HepG2 (cell line): Measurements from ENCODE around the gene MIA2. TPM values are rescaled to one million over a fixed set of nuclear protein-coding genes. Genes with fewer than 3 reads are reported as not detected.

Source experiments
- ATAC-seq: fragments of 200-7000 bp; cut with Tn5 transposase; 3 replicates; pipeline ENCODE4 v1.9.1; 2020; ENCODE audit warnings: mild to moderate bottlenecking, moderate library complexity
- BruUV-seq: library from RNA; stranded (reverse); fragments of 400-500 nt; replicated peaks from 2 replicates; lab custom pipeline; 2021; lab: Mats Ljungman, UMichigan
- CTCF ChIA-PET: fragments of 300-600 bp; formaldehyde crosslinking; extraction: SDS; loops from one replicate; lab custom pipeline; 2021; ENCODE audit warnings: low total read pairs, inconsistent platforms, low intra/inter-chr PET ratio; lab: Yijun Ruan, JAX
- POLR2A ChIA-PET: fragments of 350-600 bp; sonication (Branson Sonifier 250); formaldehyde crosslinking; loops from one replicate; lab custom pipeline; 2020; ENCODE audit warnings: antibody characterized with exemption, inconsistent platforms; lab: Yijun Ruan, JAX
- DNase-seq: peaks from one replicate; pipeline ENCODE4 v3.0.0-alpha.2; 2015; ENCODE audit warnings: low spot score
- FAIRE-seq: peaks from 3 replicates; lab custom pipeline; 2011; peaks lifted over from hg19 to GRCh38; lab: Jason Lieb, UNC
- H2AFZ ChIP-seq: one replicate; pipeline ENCODE4 v1.6.1; 2011; ENCODE audit warnings: low read length, inconsistent platforms
- H3K27ac ChIP-seq: fragments of 300-600 bp; 3 replicates; pipeline ENCODE4 v1.8.0; 2011; ENCODE audit warnings: mixed run types, mild to moderate bottlenecking, mixed read lengths, low read length, inconsistent platforms; ENCODE audit not compliant: insufficient read depth; ENCODE audit errors: extremely low read length
- H3K27me3 ChIP-seq, 2 experiments: fragments of 200-600 bp in 1 of 2; 2 replicates in 1 of 2; 3 replicates in 1 of 2; pipeline versions ENCODE4 v1.6.0 to v1.8.0; 2011; ENCODE audit warnings: low read length in 2 of 2, mild to moderate bottlenecking in 2 of 2, moderate library complexity in 2 of 2, inconsistent platforms in 1 of 2; ENCODE audit not compliant: insufficient read depth in 2 of 2, control insufficient read depth in 1 of 2
- H3K36me3 ChIP-seq, 2 experiments: fragments of 200-600 bp in 1 of 2; replicated peaks in 1 of 2; 2 replicates in 1 of 2; 3 replicates in 1 of 2; pipeline versions ENCODE4 v1.5.1 to v1.8.0; 2011; ENCODE audit warnings: low read length in 2 of 2, inconsistent platforms in 1 of 2; ENCODE audit not compliant: insufficient read depth in 2 of 2, control insufficient read depth in 1 of 2
- H3K4me1 ChIP-seq: 2 replicates; pipeline ENCODE4 v1.5.1; 2012; ENCODE audit warnings: low read length, inconsistent platforms; ENCODE audit not compliant: insufficient read depth
- H3K4me2 ChIP-seq: 2 replicates; pipeline ENCODE4 v1.6.0; 2011; ENCODE audit warnings: low read depth, low read length, inconsistent platforms
- H3K4me3 ChIP-seq, 3 experiments: fragments of 200-600 bp in 1 of 3; sonication (generic), shearing (Covaris generic) in 1 of 3; replicated peaks in 1 of 3; 2 replicates each; pipeline ENCODE4 v1.5.1; 2011 to 2016; ENCODE audit warnings: low read length in 3 of 3, inconsistent platforms in 2 of 3, low read depth in 2 of 3, mild to moderate bottlenecking in 2 of 3, control low read depth in 1 of 3, mixed read lengths in 1 of 3; ENCODE audit not compliant: insufficient read depth in 1 of 3
- H3K79me2 ChIP-seq: one replicate; pipeline ENCODE4 v1.6.1; 2011; ENCODE audit warnings: low read length, inconsistent platforms; ENCODE audit not compliant: insufficient read depth
- H3K9ac ChIP-seq: 2 replicates; pipeline ENCODE4 v1.6.0; 2011; ENCODE audit warnings: mild to moderate bottlenecking, low read depth, low read length, inconsistent platforms; ENCODE audit not compliant: insufficient read depth
- H3K9me3 ChIP-seq: 2 replicates; pipeline ENCODE4 v1.5.1; 2012; ENCODE audit warnings: mild to moderate bottlenecking, low read length
- H4K20me1 ChIP-seq: 2 replicates; pipeline ENCODE4 v1.6.0; 2011; ENCODE audit warnings: inconsistent platforms, mild to moderate bottlenecking, low read length, moderate library complexity; ENCODE audit not compliant: insufficient read depth
- BORCS8-MEF2B ChIP-seq: sonication (generic); formaldehyde crosslinking; IDR thresholded peaks from 2 replicates; pipeline ENCODE4 v1.8.0; 2022; ENCODE audit warnings: mild to moderate bottlenecking, missing genetic modification reagents
- ELK4 ChIP-seq: sonication (generic); formaldehyde crosslinking; IDR thresholded peaks from 2 replicates; pipeline ENCODE4 v1.9.0; 2021; ENCODE audit warnings: missing genetic modification reagents, borderline replicate concordance
- ESRRA ChIP-seq: sonication (generic); formaldehyde crosslinking; IDR thresholded peaks from 2 replicates; pipeline ENCODE4 v1.5.1; 2020; ENCODE audit warnings: mild to moderate bottlenecking, low read depth, missing genetic modification reagents
- HNRNPK ChIP-seq: fragments of 200-400 bp; formaldehyde crosslinking; IDR thresholded peaks from 2 replicates; pipeline ENCODE4 v1.6.1; 2018; ENCODE audit warnings: low read length, low read depth, moderate library complexity, mild to moderate bottlenecking; ENCODE audit not compliant: poor library complexity, severe bottlenecking
- PCBP1 ChIP-seq: fragments of 200-400 bp; formaldehyde crosslinking; IDR thresholded peaks from 2 replicates; pipeline ENCODE4 v1.6.1; 2017; ENCODE audit warnings: mild to moderate bottlenecking, low read depth, low read length, borderline replicate concordance
- RBM22 ChIP-seq: fragments of 200-400 bp; formaldehyde crosslinking; optimal IDR thresholded peaks from 2 replicates; pipeline ENCODE3; 2017; ENCODE audit warnings: mild to moderate bottlenecking, low read length, moderate library complexity
- SP2 ChIP-seq: sonication (generic); formaldehyde crosslinking; IDR thresholded peaks from 2 replicates; pipeline ENCODE4 v1.5.1; 2020; ENCODE audit warnings: mild to moderate bottlenecking, missing genetic modification reagents
- TARDBP ChIP-seq: sonication (generic); formaldehyde crosslinking; IDR thresholded peaks from 2 replicates; pipeline ENCODE4 v1.8.0; 2022; ENCODE audit warnings: mild to moderate bottlenecking, missing genetic modification reagents
- ZNF17 ChIP-seq: sonication (generic); formaldehyde crosslinking; IDR thresholded peaks from 2 replicates; pipeline ENCODE4 v1.5.0; 2020; ENCODE audit warnings: mild to moderate bottlenecking, missing genetic modification reagents
- ZNF337 ChIP-seq: sonication (generic); formaldehyde crosslinking; IDR thresholded peaks from 2 replicates; pipeline ENCODE4 v1.5.1; 2020; ENCODE audit warnings: missing genetic modification reagents, low read depth, mild to moderate bottlenecking, borderline replicate concordance
- ZNF607 ChIP-seq: sonication (generic); formaldehyde crosslinking; IDR thresholded peaks from 2 replicates; pipeline ENCODE4 v1.5.1; 2020; ENCODE audit warnings: missing genetic modification reagents, mild to moderate bottlenecking, borderline replicate concordance
- ZNF782 ChIP-seq: sonication (generic); formaldehyde crosslinking; IDR thresholded peaks from 2 replicates; pipeline ENCODE4 v1.4.0; 2020; ENCODE audit warnings: missing genetic modification reagents, mild to moderate bottlenecking, borderline replicate concordance
- WGBS: methylation state at CpG from one replicate; pipeline ENCODE4 v1.1.6; 2017; ENCODE audit warnings: low lambda C conversion rate; 5-methylcytosine and 5-hydroxymethylcytosine counted together
- in situ Hi-C: cut with HindIII; loops from 2 replicates; pipeline ENCODE4 v1.10.0; 2017; ENCODE audit warnings: low pct_unique_long_range_greater_than_20kb; ENCODE audit not compliant: extremely low pct_ligation_motif_present
- intact Hi-C: fragments of 100-400 bp; cut with micrococcal nuclease; formaldehyde crosslinking; loops from one replicate; pipeline ENCODE4 v1.10.0; 2022; ENCODE audit not compliant: unreplicated experiment
- polyA plus RNA-seq, 8 experiments: library from polyadenylated mRNA; depleted of rRNA in 3 of 8; stranded (reverse) in 7 of 8; unstranded in 1 of 8; fragments of >200 nt; fragmentation: Illumina TruSeq in 4 of 8; extraction: Trizol in 4 of 8; gene quantifications; 2 replicates each; pipeline versions ENCODE4 v1.2.1 to v1.2.3, GENCODE V29; 2011 to 2016; ENCODE audit warnings: low read depth in 4 of 8, missing spikeins in 1 of 8, mixed read lengths in 1 of 8; ENCODE audit not compliant: insufficient read depth in 1 of 8
- total RNA-seq, 5 experiments: library from RNA; depleted of rRNA; stranded (reverse); fragments of >200 nt; fragmentation: Illumina TruSeq; extraction: Trizol; gene quantifications; 2 replicates each; pipeline ENCODE4 v1.2.3, GENCODE V29; 2016; ENCODE audit warnings: low read depth in 1 of 5

The MIA2 gene
- total and polyA plus RNA-seq, 2 of the 13 experiments (the other 11 are each of a cell fraction or from before 2014, with no cell fraction given): 134 to 158 TPM

GRCh38 chr14:39393289-39393688 lies 159.6 kb downstream of the MIA2 start:
- Histone ChIP-seq H3K4me1 (no peaks in the 10 kb centered on the region), H3K4me3 (no peak overlapping the region), H3K9ac (no peak overlapping the region), H3K27me3 (no peaks in the 10 kb centered on the region), H3K27ac (no peak overlapping the region), H3K36me3 (peaks cover 2 to 6% of the 10 kb centered on the region in 2 experiments; a peak in 4 of 5 replicates), H2AFZ (no peak overlapping the region), H3K4me2 (no peak overlapping the region), H4K20me1 (no peaks in the 10 kb centered on the region), H3K9me3 (no peaks in the 10 kb centered on the region), H3K79me2 (no peaks in the 10 kb centered on the region)
- ATAC-seq (no peak), DNase-seq (no peak), FAIRE-seq (no peak)
- POLR2A ChIA-PET: interaction anchor here (1.0 kb wide), 1 partner anchor 126 kb away, joined by 3 read pairs; no protein-coding TSS in a partner anchor
- CTCF ChIA-PET: no interaction called here
- BruUV-seq: no TSS peak
- 79% methylated on average over 1 of the region's 1 CpG for WGBS
- in situ Hi-C loops: no loop called here
- intact Hi-C loops: no loop called here
- TF ChIP-seq ZNF17 (CRISPR knock-in tag) (no peak), RBM22 (peak; percentile 42)

GRCh38 chr14:39395555-39396254 lies 162.0 kb downstream of the MIA2 start:
- H4K20me1 ChIP-seq: no peaks in the 10 kb centered on the region
- H3K36me3 ChIP-seq: peaks cover 6 to 26% of the 10 kb centered on the region in 2 experiments; a peak in 4 of 5 replicates
- 68% methylated on average over 4 of the region's 4 CpGs for WGBS
- TF ChIP-seq ESRRA (CRISPR knock-in tag): no peak
- TF ChIP-seq ZNF337 (CRISPR knock-in tag): no peak
- no peak for TF ChIP-seq ELK4
- peak; percentile 65 for TF ChIP-seq RBM22
- TF ChIP-seq TARDBP (CRISPR knock-in tag): no peak
- TF ChIP-seq HNRNPK: peak; percentile 83
- no peak for TF ChIP-seq SP2
- TF ChIP-seq BORCS8-MEF2B: no peak
- no peak for TF ChIP-seq ZNF607 (CRISPR knock-in tag)
- no peak for TF ChIP-seq ZNF782 (CRISPR knock-in tag)
- 0 out of 2 replicates have a peak, but pooled peaks have one; percentile 26 for TF ChIP-seq PCBP1
- H3K4me1 ChIP-seq: no peaks in the 10 kb centered on the region
- peak; percentile 57 for ATAC-seq
- H3K4me2 ChIP-seq: no peak overlapping the region
- no peak for DNase-seq
- in situ Hi-C loops: no loop called here
- H3K27me3 ChIP-seq: no peaks in the 10 kb centered on the region
- no peak for FAIRE-seq
- no peak overlapping the region for H3K27ac ChIP-seq
- intact Hi-C loops: no loop called here
- no TSS peak for BruUV-seq
- ChIA-PET CTCF (no interaction called here), POLR2A (interaction anchor here (1.2 kb wide), 1 partner anchor 294 kb away, joined by 3 read pairs; no protein-coding TSS in a partner anchor)
- H3K9ac ChIP-seq: no peak overlapping the region
- no peaks in the 10 kb centered on the region for H3K9me3 ChIP-seq
- H2AFZ ChIP-seq: no peak overlapping the region
- H3K4me3 ChIP-seq: no peak overlapping the region
- H3K79me2 ChIP-seq: no peaks in the 10 kb centered on the region
